SJSA1 (cell line): ENCODE results near the gene ZNF550. TPM values are rescaled to one million over a fixed set of nuclear protein-coding genes. Genes with fewer than 3 reads are reported as not detected.

ENCODE experiments used
- DNase-seq, 2 experiments: peaks; one replicate each; pipeline ENCODE4 v3.0.0-alpha.2; 2015 to 2020; ENCODE audit warnings: low spot score in 2 of 2, low read depth in 1 of 2
- H3K27ac ChIP-seq: fragments of 250-450 bp; sonication (Bioruptor Pico); 2 replicates; pipeline ENCODE4 v1.5.1; 2020; ENCODE audit warnings: mild to moderate bottlenecking, moderate library complexity
- H3K27me3 ChIP-seq: fragments of 250-450 bp; sonication (Bioruptor Pico); replicated peaks from 2 replicates; pipeline ENCODE4 v1.5.1; 2020; ENCODE audit warnings: mild to moderate bottlenecking, moderate library complexity
- H3K36me3 ChIP-seq: fragments of 250-450 bp; sonication (Bioruptor Pico); 2 replicates; pipeline ENCODE4 v1.5.1; 2020; ENCODE audit warnings: mild to moderate bottlenecking
- H3K4me1 ChIP-seq: fragments of 250-450 bp; sonication (Bioruptor Pico); replicated peaks from 2 replicates; pipeline ENCODE4 v1.6.1; 2021; ENCODE audit warnings: mild to moderate bottlenecking
- H3K4me3 ChIP-seq: fragments of 250-450 bp; sonication (Bioruptor Pico); 2 replicates; pipeline ENCODE4 v1.5.1; 2020; ENCODE audit warnings: mild to moderate bottlenecking
- H3K9me3 ChIP-seq: fragments of 250-450 bp; sonication (Bioruptor Pico); replicated peaks from 2 replicates; pipeline ENCODE4 v1.5.1; 2020; ENCODE audit warnings: mild to moderate bottlenecking
- total RNA-seq: library from RNA; depleted of rRNA; stranded (reverse); fragments of >200 nt; shearing (Covaris generic); gene quantifications from 2 replicates; pipeline ENCODE4 v1.2.3, GENCODE V29; 2014; rRNA removed

ZNF550 gene
- 6.6 and 6.8 TPM in 2 replicates for total RNA-seq

DNA sequence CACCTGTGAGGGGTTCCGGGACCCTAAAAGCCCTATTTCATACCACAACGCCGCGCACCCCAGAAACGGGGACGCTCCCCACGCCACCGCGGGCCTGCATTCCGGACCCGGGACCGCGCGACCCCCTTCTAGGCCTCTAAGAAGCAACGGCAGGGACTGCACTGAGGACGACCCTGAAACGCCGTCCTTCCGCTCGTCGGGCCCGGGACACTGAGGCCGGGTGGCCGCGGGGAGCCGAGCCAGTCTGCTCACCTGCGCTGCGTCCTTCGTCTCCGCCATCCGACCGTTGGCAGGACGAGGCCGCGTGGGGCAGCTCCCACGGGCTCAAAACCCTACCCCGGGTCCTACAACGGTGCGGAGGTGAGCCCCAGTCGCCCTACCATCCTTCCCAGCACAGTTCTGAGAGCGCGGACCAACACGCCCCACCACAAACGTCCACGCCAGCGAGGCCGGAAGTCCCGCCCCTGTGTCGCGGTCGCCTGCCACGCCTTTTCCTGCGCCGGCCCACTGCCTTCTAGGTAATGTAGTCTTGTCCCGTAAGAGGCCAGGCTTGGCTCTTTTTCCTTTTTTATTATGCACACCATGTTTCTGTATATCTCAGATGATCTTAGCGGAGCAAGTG, at the start of gene ZNF550:
Gene ZNF550, minus strand, starts transcription at position 460 of the 622 bp plus-strand sequence. Its CDS starts 181 bp downstream, at position 279.
- peaks cover 22% of the 10 kb centered on the region for H3K36me3 ChIP-seq
- peak within 1 kb of the TSS; percentile 72 for H3K4me3 ChIP-seq
- H3K27ac ChIP-seq, result peak within 1 kb of the TSS; percentile 75
- H3K27me3 ChIP-seq, result no peaks in the 10 kb centered on the region
- peaks cover 14% of the 10 kb centered on the region for H3K4me1 ChIP-seq
- peak; percentile 82 to 90 for DNase-seq
- peaks cover 18% of the 10 kb centered on the region for H3K9me3 ChIP-seq

DNA sequence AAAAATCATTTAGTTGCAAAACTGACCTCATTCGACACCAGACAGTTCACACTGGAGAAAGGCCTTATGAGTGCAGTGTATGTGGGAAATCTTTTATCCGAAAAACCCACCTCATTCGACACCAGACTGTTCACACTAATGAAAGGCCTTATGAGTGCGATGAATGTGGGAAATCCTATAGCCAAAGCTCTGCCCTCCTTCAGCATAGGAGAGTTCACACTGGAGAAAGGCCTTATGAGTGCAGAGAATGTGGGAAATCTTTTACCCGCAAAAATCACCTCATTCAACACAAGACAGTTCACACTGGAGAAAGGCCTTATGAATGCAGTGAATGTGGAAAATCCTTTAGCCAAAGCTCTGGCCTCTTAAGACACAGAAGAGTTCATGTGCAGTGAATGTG, 47.3 kb upstream of the ZNF550 start:
- peaks cover 65% of the 10 kb centered on the region for H3K36me3 ChIP-seq
- H3K4me3 ChIP-seq, result no peak overlapping the region
- H3K27ac ChIP-seq, result no peak overlapping the region
- H3K27me3 ChIP-seq, result no peaks in the 10 kb centered on the region
- no peaks in the 10 kb centered on the region for H3K4me1 ChIP-seq
- DNase-seq, result no peak
- H3K9me3 ChIP-seq, result peaks cover 4% of the 10 kb centered on the region; the same call in 1 of the 2 replicates

DNA sequence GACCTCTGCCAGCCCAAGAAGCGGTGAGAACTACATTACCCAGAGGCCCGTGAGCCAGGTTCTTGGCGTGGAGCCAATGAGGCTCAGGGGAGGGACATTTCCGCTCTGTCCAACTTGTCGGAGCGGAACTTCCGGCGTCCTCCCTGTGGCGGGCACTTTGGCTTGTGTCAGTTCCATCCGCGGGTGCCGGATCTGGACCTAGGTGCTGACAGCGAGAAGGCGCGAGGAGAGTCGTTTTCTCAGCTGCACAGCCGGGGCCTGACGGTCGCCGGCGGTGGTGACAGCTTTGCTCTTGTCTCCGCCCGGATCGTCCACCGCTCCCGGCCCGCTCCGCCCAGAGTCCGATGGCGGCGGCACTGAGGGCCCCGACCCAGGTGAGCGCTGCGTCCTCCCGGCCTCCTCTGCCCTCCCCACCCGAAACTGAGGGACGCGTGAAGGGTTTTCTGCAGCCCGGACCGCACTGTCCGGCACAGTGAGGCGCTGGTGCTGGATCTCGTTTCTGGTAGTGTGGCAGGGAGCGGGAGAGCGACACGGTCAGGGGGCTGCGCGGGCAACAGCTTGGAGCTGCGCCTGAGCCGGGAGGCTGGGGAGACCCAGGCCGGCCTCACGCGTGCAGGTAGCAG, 40.2 kb upstream of the ZNF550 start, which contains the start of gene ZNF530:
Gene ZNF530, plus strand, starts transcription at position 125 of the 623 bp plus-strand sequence. CDS start 4,461 bp downstream, outside the sequence.
- H3K36me3 ChIP-seq, result peaks cover 45% of the 10 kb centered on the region
- peaks cover 5% of the 10 kb centered on the region; the same call in 1 of the 2 replicates for H3K9me3 ChIP-seq
- H3K4me1 ChIP-seq, result peaks cover 9% of the 10 kb centered on the region; the same call in 1 of the 2 replicates
- H3K4me3 ChIP-seq, result peak within 1 kb of the TSS; percentile 68
- no peaks in the 10 kb centered on the region for H3K27me3 ChIP-seq
- H3K27ac ChIP-seq, result no peak within 1 kb of the TSS
- DNase-seq, result peak; percentile 84 to 95

DNA sequence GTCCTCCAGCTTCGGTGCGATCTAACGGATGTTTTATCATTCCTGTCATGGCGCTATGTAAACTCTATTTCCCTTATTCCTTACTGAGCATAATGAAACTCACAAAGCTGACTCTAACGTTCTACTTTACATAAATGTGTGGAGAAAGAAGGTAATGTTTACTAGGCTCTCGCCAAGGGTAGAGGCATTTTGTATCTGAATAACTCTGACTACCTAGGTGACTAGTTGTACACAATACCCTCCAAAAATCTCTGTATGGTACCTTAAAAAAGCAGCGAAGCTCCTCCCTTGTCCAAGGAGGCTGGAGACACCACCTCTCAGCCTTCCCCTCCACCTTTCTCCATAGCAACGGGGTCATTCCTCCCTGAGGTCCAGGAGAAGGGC, 39.7 kb upstream of the ZNF550 start:
- Histone ChIP-seq H3K27me3 (no peaks in the 10 kb centered on the region), H3K36me3 (peaks cover 40% of the 10 kb centered on the region), H3K27ac (no peak overlapping the region), H3K4me1 (peaks cover 9% of the 10 kb centered on the region; the same call in 1 of the 2 replicates), H3K4me3 (peak overlapping the region; percentile 68), H3K9me3 (peaks cover 5% of the 10 kb centered on the region)
- no peak for DNase-seq

DNA sequence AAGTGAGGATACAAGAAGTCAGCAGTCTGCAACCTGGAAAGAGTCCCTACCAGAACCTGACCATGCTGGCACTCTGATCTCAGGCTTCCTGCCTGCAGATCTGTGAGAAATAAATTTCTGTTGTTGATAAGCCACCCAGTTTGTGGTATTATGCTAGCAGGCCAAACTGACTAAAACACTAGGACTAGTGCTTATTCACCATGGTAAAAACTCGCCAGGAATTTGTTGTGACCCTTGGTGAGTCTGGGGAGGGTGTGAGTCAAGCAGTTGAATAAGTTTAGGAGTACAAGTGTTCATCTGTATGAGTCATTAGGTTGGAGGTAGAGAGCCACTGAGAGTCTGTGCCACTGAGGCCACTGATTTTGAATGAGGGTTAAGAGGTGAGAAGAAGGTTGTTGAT, 27.9 kb upstream of the ZNF550 start:
- peaks cover 15% of the 10 kb centered on the region for H3K4me1 ChIP-seq
- H3K36me3 ChIP-seq, result peaks cover 66% of the 10 kb centered on the region
- peaks cover 37% of the 10 kb centered on the region for H3K9me3 ChIP-seq
- no peak overlapping the region for H3K27ac ChIP-seq
- no peaks in the 10 kb centered on the region for H3K27me3 ChIP-seq
- DNase-seq, result peak; percentile 45 to 49
- no peak overlapping the region for H3K4me3 ChIP-seq

DNA sequence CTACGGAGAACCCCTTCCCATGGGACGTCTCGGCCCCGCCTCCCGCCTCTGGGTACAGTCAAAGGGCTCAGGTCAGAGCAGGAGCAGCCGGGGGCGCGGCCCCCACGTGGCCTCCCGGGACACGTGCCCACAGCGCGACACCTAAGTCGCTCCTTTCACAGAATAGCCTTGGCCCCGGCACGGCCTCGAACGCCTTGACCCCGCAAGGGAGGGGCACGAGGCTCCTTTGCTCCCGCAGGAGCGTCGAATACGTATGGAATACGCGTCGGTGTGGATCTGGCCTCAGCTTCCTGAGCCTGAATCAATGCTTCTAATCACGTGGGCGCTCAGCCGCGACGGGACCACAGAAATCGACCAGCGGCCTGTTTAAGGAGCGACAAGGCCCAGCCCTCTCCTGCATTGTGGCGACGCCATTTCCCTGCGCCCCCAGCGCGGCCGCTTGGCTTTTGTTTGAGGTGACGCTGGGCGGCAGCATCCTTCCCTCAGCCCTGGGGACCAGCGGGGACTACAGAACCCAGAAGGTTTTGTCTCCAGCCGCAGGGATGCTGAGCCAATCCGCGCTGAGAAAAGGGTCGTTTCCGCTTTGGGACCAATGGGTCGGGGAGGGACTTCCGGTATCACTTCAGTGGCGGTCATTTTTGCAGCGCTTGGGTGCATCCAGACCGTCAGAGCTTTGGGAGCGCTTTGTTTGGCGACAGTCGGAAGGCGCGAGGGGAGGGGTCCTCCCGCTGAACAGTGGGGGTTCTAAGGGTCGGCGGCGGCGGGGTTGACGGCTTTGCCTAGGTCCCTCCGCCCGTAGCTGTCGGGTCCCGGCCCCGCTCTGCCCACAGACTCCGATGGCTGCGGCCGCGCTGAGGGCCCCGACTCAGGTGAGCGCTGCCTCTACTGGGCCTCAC, 24.1 kb upstream of the ZNF550 start, which contains the start of gene ZIK1:
Gene ZIK1, plus strand, starts transcription at position 625 of the 896 bp plus-strand sequence. Its CDS starts 212 bp downstream, at position 837.
- peaks cover 16% of the 10 kb centered on the region for H3K9me3 ChIP-seq

DNA sequence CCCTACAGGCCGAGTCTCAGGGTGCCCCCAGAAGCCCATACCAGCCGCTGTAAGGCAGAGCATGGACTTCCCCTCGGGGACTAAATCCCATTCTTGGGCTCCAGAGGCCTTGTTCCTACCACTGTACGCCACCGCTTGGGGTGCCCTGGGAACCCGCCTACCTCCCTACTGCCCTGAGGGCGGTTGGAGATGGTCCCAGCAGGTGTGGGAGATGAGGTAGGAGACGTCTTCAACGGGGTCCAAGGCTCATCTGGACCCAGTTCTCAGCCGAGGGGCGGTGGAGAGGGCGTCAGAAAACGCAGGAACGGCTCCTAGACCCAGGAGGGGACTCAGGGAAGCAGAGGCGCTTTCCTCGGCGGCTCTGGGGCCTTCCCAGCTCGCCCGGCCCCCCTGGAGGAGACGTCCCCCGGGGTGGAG, 23.4 kb upstream of the ZNF550 start:
- H3K4me1 ChIP-seq, result peaks cover 15% of the 10 kb centered on the region
- peak overlapping the region; percentile 60 for H3K4me3 ChIP-seq
- DNase-seq, result no peak
- H3K27me3 ChIP-seq, result no peaks in the 10 kb centered on the region
- H3K27ac ChIP-seq, result no peak overlapping the region
- peaks cover 16% of the 10 kb centered on the region for H3K9me3 ChIP-seq
- peaks cover 24% of the 10 kb centered on the region for H3K36me3 ChIP-seq

More for the DNA sequence above, 24.1 kb upstream of the ZNF550 start, which contains the start of gene ZIK1:
- 0 out of 2 replicates have a peak within 1 kb of the TSS, but pooled peaks have one; percentile 4 for H3K27ac ChIP-seq
- peak; percentile 83 to 92 for DNase-seq
- H3K27me3 ChIP-seq, result no peaks in the 10 kb centered on the region
- H3K4me1 ChIP-seq, result peaks cover 15% of the 10 kb centered on the region
- H3K4me3 ChIP-seq, result peak within 1 kb of the TSS; percentile 60
- H3K36me3 ChIP-seq, result peaks cover 30% of the 10 kb centered on the region

DNA sequence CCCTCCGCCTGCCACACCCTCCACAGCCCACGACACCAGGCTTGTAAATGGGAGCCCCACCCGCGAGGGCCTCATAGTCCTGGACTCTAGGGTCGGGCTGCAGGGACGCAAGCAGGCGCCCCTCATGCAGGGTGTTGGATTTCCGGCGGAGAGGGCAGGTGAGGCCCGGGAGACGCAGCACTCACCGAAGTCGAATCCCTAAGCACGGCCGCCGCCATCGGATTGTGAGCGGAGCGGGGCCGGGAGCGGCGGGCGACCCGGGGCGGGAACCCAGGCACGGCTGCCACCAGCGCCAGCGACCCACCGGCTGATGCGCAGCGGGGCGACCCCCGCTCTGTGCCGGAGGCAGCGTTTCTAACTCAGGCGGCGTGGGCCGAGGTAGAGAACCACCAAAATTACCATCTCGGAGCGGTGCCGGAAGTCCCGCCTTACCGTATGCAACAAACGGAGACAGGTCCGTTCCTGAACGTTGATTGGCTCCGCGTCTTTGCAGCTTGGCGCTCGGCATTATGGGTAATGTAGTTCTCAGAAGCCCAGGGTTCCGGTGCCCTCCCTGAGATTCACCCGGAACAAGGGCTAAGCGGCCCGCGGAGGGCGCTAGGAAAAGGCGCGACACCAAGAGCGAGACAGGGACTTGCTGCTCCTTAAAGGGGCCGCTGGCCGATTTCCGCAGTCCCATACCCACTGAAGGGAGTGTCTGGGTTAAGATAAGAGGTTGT, 19.0 kb upstream of the ZNF550 start, which contains the start of gene ZNF416:
Gene ZNF416, minus strand, starts transcription at position 425 of the 719 bp plus-strand sequence. Its CDS starts 207 bp downstream, at position 218.
- Histone ChIP-seq H3K36me3 (peaks cover 45% of the 10 kb centered on the region), H3K27me3 (no peaks in the 10 kb centered on the region), H3K27ac (no peak within 1 kb of the TSS), H3K9me3 (peaks cover 33% of the 10 kb centered on the region), H3K4me1 (peaks cover 5% of the 10 kb centered on the region), H3K4me3 (peak within 1 kb of the TSS; percentile 89)
- DNase-seq, result peak; percentile 93 to 97

DNA sequence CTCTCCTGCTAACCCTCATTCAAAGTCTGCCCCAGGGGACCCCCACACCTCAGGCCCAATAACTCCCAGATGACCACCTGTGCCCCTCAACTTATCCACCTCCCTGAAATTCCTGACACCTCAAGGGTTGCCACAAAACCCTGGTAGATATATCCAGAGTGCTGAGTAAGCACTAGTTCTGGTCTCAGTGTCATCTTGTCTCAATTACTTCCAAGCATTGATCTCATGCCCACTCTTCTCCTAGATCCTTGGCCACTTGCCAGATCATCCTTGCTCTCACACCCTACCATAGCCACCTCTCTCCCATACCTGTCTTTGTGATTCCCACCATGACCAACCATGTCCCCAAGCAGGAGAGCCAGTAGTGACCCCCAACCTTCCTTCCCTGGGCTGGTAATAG, 17.0 kb upstream of the ZNF550 start:
- Histone ChIP-seq H3K4me1 (no peaks in the 10 kb centered on the region; the same call in 1 of the 2 replicates), H3K4me3 (no peak overlapping the region), H3K27me3 (no peaks in the 10 kb centered on the region), H3K27ac (no peak overlapping the region), H3K36me3 (peaks cover 65% of the 10 kb centered on the region), H3K9me3 (peaks cover 41% of the 10 kb centered on the region)
- DNase-seq, result no peak

DNA sequence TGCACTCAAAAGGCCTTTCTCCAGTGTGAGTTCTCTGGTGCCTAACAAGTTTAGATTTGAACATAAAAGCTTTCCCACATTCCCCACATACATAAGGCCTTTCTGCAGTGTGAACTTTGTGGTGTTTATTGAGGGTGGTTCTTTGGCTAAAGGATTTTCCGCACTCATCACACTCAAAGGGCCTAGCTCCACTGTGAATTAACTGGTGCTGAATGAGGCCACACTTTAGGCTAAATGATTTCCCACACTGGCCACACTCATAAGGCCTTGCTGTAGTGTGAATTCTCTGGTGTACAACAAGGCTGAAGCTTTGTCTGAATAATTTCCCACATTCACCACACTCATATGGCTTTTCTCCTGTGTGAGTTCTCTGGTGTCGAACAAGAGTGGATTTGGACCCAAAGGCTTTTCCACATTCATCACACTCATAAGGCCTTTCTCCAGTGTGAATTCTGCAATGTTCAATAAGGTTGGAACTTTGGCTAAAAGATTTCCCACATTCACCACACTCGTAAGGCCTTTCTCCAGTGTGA, 12.8 kb upstream of the ZNF550 start:
- Histone ChIP-seq H3K9me3 (peaks cover 56% of the 10 kb centered on the region), H3K4me1 (no peaks in the 10 kb centered on the region), H3K4me3 (no peak overlapping the region), H3K27ac (no peak overlapping the region), H3K36me3 (peaks cover 70% of the 10 kb centered on the region), H3K27me3 (no peaks in the 10 kb centered on the region)
- no peak for DNase-seq

DNA sequence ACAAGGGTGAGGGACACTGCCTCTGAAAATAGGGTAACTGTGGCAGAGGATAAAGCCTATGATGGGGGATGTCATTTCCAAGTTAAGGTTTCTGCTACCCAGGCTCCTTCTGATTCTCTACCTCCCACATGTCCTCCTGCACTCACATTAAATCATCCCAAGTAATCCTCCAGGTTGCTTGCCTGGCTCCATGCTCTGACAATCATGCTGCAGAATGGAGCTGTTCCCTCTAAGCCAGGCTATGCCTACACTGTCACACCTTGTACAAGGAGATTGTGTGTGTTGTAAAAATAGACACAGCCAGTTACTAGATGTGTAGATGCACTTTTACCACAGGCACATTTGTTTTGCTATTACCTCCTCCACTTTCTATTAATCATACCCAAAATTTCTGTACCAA, 11.0 kb upstream of the ZNF550 start:
- Histone ChIP-seq H3K36me3 (peaks cover 52% of the 10 kb centered on the region), H3K27ac (no peak overlapping the region), H3K27me3 (no peaks in the 10 kb centered on the region), H3K4me1 (no peaks in the 10 kb centered on the region), H3K9me3 (peaks cover 65% of the 10 kb centered on the region), H3K4me3 (no peak overlapping the region)
- DNase-seq, result no peak

DNA sequence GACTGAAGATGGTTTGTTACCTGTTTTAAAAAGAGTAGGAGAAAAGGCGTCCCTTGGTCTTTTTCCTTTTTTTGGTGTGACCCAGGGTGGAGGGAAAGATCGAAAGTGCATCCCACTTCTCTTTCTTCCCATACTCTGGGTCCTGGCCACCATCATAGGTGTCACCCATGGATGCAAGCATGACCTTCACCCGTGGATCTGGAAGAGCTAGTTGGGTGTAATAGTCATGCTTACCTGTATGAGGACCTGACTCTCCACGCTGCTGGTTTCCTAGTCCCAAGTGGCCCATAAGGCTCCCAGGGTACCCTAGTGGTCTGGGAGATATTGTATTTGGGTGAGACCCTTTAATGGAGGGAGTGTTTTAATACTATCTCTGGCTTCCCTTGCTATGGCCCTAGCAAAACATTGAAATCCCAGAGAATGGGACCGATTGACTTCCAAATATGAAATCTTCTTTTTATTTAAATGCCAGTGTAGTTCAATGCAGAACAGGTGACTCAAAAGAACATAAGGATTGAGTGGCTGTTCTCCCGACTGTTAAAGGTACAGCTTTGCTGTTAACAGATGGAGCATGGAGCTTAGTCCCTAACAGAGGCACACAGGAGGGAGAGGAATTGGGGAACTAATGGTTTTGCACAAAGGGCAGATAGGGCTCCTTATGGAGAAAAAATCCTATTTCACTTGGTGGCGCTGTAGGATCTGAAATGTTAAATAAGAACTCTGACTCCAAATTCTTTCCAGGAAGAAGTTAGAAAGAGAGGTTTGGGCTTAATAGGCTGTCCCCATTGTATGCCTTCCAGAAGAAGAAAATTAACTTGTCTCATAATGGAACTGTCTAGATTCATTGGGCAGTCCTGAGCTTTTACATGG, 7.0 kb upstream of the ZNF550 start:
- DNase-seq, result no peak
- peaks cover 60% of the 10 kb centered on the region for H3K9me3 ChIP-seq
- no peaks in the 10 kb centered on the region for H3K4me1 ChIP-seq

More for the DNA sequence above, 7.0 kb upstream of the ZNF550 start:
- Histone ChIP-seq H3K4me3 (no peak overlapping the region), H3K27ac (no peak overlapping the region), H3K27me3 (no peaks in the 10 kb centered on the region), H3K36me3 (peaks cover 11% of the 10 kb centered on the region)
